Measurements from ENCODE around the gene CLEC4A. TPM values are rescaled to one million over a fixed set of nuclear protein-coding genes. Genes with fewer than 3 reads are reported as not detected.

The CLEC4A gene
- total and polyA plus RNA-seq, 10 of the 15 experiments (the other 5 are each of a cell fraction or from before 2014, with no cell fraction given) = 0.62 to 2.1 (median 1.1) TPM

DNA sequence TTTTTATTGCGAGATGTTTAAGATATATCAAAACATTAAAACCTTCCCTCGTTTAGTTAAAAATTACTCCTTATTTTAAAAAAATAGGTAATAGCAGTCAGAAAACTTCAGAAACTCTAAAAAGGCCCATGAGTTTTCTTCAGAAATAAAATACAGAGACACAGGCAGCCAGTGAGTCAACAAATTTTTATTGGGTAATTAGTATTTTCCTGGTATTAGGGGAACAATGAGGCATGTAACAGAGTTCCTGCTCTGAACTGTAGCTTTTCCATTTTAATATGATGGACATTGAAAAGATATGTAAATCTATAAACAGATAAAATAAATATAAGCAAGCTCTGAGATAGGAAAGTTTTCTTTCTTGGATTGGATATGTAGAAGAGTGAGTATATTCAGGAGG, 33.0 kb downstream of the CLEC4A start:
- TF ChIP-seq NFXL1 (IDR thresholded peaks at IDR 0.05; ENCODE audit: borderline replicate concordance) = no peak
- TF ChIP-seq ZNF217 (IDR thresholded peaks at IDR 0.05) = no peak
- TF ChIP-seq, protein P1, sequence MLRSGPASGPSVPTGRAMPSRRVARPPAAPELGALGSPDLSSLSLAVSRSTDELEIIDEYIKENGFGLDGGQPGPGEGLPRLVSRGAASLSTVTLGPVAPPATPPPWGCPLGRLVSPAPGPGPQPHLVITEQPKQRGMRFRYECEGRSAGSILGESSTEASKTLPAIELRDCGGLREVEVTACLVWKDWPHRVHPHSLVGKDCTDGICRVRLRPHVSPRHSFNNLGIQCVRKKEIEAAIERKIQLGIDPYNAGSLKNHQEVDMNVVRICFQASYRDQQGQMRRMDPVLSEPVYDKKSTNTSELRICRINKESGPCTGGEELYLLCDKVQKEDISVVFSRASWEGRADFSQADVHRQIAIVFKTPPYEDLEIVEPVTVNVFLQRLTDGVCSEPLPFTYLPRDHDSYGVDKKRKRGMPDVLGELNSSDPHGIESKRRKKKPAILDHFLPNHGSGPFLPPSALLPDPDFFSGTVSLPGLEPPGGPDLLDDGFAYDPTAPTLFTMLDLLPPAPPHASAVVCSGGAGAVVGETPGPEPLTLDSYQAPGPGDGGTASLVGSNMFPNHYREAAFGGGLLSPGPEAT (IDR thresholded peaks at IDR 0.05; ENCODE audit: low read depth) = no peak
- TF ChIP-seq, protein P2, sequence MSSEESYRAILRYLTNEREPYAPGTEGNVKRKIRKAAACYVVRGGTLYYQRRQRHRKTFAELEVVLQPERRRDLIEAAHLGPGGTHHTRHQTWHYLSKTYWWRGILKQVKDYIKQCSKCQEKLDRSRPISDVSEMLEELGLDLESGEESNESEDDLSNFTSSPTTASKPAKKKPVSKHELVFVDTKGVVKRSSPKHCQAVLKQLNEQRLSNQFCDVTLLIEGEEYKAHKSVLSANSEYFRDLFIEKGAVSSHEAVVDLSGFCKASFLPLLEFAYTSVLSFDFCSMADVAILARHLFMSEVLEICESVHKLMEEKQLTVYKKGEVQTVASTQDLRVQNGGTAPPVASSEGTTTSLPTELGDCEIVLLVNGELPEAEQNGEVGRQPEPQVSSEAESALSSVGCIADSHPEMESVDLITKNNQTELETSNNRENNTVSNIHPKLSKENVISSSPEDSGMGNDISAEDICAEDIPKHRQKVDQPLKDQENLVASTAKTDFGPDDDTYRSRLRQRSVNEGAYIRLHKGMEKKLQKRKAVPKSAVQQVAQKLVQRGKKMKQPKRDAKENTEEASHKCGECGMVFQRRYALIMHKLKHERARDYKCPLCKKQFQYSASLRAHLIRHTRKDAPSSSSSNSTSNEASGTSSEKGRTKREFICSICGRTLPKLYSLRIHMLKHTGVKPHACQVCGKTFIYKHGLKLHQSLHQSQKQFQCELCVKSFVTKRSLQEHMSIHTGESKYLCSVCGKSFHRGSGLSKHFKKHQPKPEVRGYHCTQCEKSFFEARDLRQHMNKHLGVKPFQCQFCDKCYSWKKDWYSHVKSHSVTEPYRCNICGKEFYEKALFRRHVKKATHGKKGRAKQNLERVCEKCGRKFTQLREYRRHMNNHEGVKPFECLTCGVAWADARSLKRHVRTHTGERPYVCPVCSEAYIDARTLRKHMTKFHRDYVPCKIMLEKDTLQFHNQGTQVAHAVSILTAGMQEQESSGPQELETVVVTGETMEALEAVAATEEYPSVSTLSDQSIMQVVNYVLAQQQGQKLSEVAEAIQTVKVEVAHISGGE (CRISPR knock-in tag; IDR thresholded peaks at IDR 0.05) = no peak
- no peak for TF ChIP-seq SMC3 (IDR thresholded peaks at IDR 0.05; ENCODE audit: borderline replicate concordance, low read length)
- TF ChIP-seq CHD2 (IDR thresholded peaks at IDR 0.05; ENCODE audit: borderline replicate concordance, low read depth, low read length) = no peak
- no peak for TF ChIP-seq STAT1 (conservative IDR thresholded peaks at IDR 0.05)
- TF ChIP-seq FOS (IDR thresholded peaks at IDR 0.05; ENCODE audit: borderline replicate concordance, extremely low read depth, insufficient read length) = no peak
- TF ChIP-seq SREBF1 (IDR thresholded peaks at IDR 0.05; ENCODE audit: low read length) = no peak
- no peak for TF ChIP-seq SRF (IDR thresholded peaks at IDR 0.05; ENCODE audit: low read depth in 2 of 2, low read length in 2 of 2)
- no peak for TF ChIP-seq SREBF2 (IDR thresholded peaks at IDR 0.05; ENCODE audit: low read length)
- no peak for TF ChIP-seq TCF3 (IDR thresholded peaks at IDR 0.05; ENCODE audit: borderline replicate concordance, insufficient read depth, low read depth, low read length)
- TF ChIP-seq CBX5 (IDR thresholded peaks at IDR 0.05; ENCODE audit: low read depth) = no peak
- TF ChIP-seq, protein P3, sequence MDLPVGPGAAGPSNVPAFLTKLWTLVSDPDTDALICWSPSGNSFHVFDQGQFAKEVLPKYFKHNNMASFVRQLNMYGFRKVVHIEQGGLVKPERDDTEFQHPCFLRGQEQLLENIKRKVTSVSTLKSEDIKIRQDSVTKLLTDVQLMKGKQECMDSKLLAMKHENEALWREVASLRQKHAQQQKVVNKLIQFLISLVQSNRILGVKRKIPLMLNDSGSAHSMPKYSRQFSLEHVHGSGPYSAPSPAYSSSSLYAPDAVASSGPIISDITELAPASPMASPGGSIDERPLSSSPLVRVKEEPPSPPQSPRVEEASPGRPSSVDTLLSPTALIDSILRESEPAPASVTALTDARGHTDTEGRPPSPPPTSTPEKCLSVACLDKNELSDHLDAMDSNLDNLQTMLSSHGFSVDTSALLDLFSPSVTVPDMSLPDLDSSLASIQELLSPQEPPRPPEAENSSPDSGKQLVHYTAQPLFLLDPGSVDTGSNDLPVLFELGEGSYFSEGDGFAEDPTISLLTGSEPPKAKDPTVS (IDR thresholded peaks at IDR 0.05; ENCODE audit: low read depth, low read length) = no peak
- no peak for TF ChIP-seq NBN (IDR thresholded peaks at IDR 0.05)
- TF ChIP-seq POLR2A (IDR thresholded peaks at IDR 0.05; ENCODE audit: low read depth, low read length) = no peak
- H3K27ac ChIP-seq (ENCODE audit: control insufficient read depth, insufficient read depth) = no peak overlapping the region
- ChIA-PET RAD21 (ENCODE audit: unreplicated experiment) (no interaction called here), POLR2A (no interaction called here), SMC1A (ENCODE audit: uncharacterized antibody, unreplicated experiment) (interaction anchor here (2.1 kb wide), 1 partner anchor 47 kb away, joined by 5 read pairs; no protein-coding TSS in a partner anchor), CTCF (no interaction called here)
- H3K36me3 ChIP-seq (ENCODE audit: control insufficient read depth in 2 of 2, insufficient read depth in 2 of 2, low read length in 1 of 2) = no peaks in the 10 kb centered on the region
- H3K4me3 ChIP-seq = no peak overlapping the region
- H3K9ac ChIP-seq (ENCODE audit: control insufficient read depth, insufficient read depth, low read length) = no peak overlapping the region
- no peaks in the 10 kb centered on the region for H3K9me3 ChIP-seq (replicated peaks; ENCODE audit: control insufficient read depth, insufficient read depth, low read length)
- DNase-seq (ENCODE audit: low read depth, low spot score) = no peak
- H3K4me1 ChIP-seq (ENCODE audit: control insufficient read depth, insufficient read depth, low read length) = no peaks in the 10 kb centered on the region; the same call in 1 of the 2 replicates
- FAIRE-seq = no peak
- H3K79me2 ChIP-seq (ENCODE audit: control insufficient read depth, insufficient read depth, low read length) = no peaks in the 10 kb centered on the region
- in situ Hi-C loops (cut with MboI) (no loop called here), intact Hi-C loops (cut with micrococcal nuclease; ENCODE audit: unreplicated experiment) (no loop called here)
- BruUV-seq (replicated peaks) = no TSS peak
- no peak for ATAC-seq
- WGBS (ENCODE audit: insufficient coverage, insufficient replicate concordance, low lambda C conversion rate, missing lambda C conversion rate) = 68% methylated on average over 2 of the region's 2 CpGs
- no peaks in the 10 kb centered on the region for H3K27me3 ChIP-seq (replicated peaks in 1 of 2; ENCODE audit: control insufficient read depth in 2 of 2, insufficient read depth in 2 of 2, low read length in 1 of 2)
- H3K4me2 ChIP-seq (ENCODE audit: control insufficient read depth, insufficient read depth) = no peak overlapping the region
- H2AFZ ChIP-seq (ENCODE audit: control insufficient read depth, low read depth, low read length) = no peak overlapping the region
- H4K20me1 ChIP-seq (ENCODE audit: control insufficient read depth, insufficient read depth) = no peaks in the 10 kb centered on the region
